ENCODE measurements around the gene APOA5. TPM values are rescaled to one million over a fixed set of nuclear protein-coding genes. Genes with fewer than 3 reads are reported as not detected.

Gene APOA5
- total and polyA plus RNA-seq, 9 of the 15 experiments (the other 6 are each of a cell fraction or from before 2014, with no cell fraction given), result not detected

- no peak overlapping the region for H3K4me3 ChIP-seq
- H3K4me1 ChIP-seq (replicated peaks in 1 of 2; ENCODE audit: control insufficient read depth in 2 of 2, insufficient read depth in 2 of 2, low read length in 2 of 2), result peaks cover 13 to 22% of the 10 kb centered on the region in 2 experiments; a peak in 4 of 5 replicates
- peak; percentile 15 for FAIRE-seq
- intact Hi-C loops (cut with micrococcal nuclease) (no loop called here), in situ Hi-C loops (cut with MboI) (no loop called here)
- no peaks in the 10 kb centered on the region for H3K79me2 ChIP-seq (ENCODE audit: control insufficient read depth, insufficient read depth, low read length)
- peak; percentile 10; the same call in 2 of the 3 replicates for ATAC-seq
- H3K9ac ChIP-seq (ENCODE audit: insufficient read depth in 1 of 2, low read depth in 2 of 2, low read length in 2 of 2), result peak overlapping the region in 1 of 2 experiments; percentile 39; a peak in 1 of 4 replicates
- H3K9me3 ChIP-seq (replicated peaks; ENCODE audit: control insufficient read depth, insufficient read depth, low read depth, low read length), result no peaks in the 10 kb centered on the region
- 10% methylated on average over 9 of the region's 9 CpGs for WGBS (ENCODE audit: insufficient coverage, low coverage, missing lambda C conversion rate)
- peak in 1 of 4 experiments; percentile 27 for DNase-seq (ENCODE audit: extremely low read depth in 1 of 4, low spot score in 3 of 4)
- H3K27me3 ChIP-seq (ENCODE audit: control insufficient read depth in 2 of 2, insufficient read depth in 2 of 2, low read length in 2 of 2), result no peaks in the 10 kb centered on the region; a peak in 1 of 5 replicates
- no peaks in the 10 kb centered on the region for H3K9me1 ChIP-seq (ENCODE audit: control insufficient read depth, insufficient read depth, low read length)
- peak overlapping the region; percentile 6; the same call in 1 of the 2 replicates for H3K4me2 ChIP-seq (ENCODE audit: insufficient read depth, low read length)
- H3K36me3 ChIP-seq (ENCODE audit: control insufficient read depth, insufficient read depth, low read length), result peaks cover 20% of the 10 kb centered on the region; the same call in 2 of the 3 replicates
- no peak overlapping the region for H3K27ac ChIP-seq (ENCODE audit: extremely low read depth, low read depth, low read length)
- BruUV-seq (replicated peaks), result no TSS peak
- no peaks in the 10 kb centered on the region for H4K20me1 ChIP-seq (replicated peaks; ENCODE audit: control insufficient read depth, insufficient read depth, low read length)
- ChIA-PET CTCF (ENCODE audit: low intra/inter-chr PET ratio) (no interaction called here), POLR2A (interaction anchor here (0.6 to 1.0 kb wide), 2 partner anchors 90 to 158 kb away, joined by 3 to 4 read pairs; no protein-coding TSS in a partner anchor)
- H2AFZ ChIP-seq (ENCODE audit: low read depth, low read length), result no peak overlapping the region
- TF ChIP-seq CCAR2 (IDR thresholded peaks at IDR 0.05; ENCODE audit: low read depth, low read length), result no peak
- TF ChIP-seq DPF2 (IDR thresholded peaks at IDR 0.05), result no peak
- no peak for TF ChIP-seq ZNF354B (CRISPR knock-in tag; IDR thresholded peaks at IDR 0.05)
- TF ChIP-seq ZBTB26 (CRISPR knock-in tag; IDR thresholded peaks at IDR 0.05), result no peak
- TF ChIP-seq DNMT1 (IDR thresholded peaks at IDR 0.05), result no peak
- no peak for TF ChIP-seq ZNF766 (CRISPR knock-in tag; conservative IDR thresholded peaks at IDR 0.05)
- TF ChIP-seq NR4A1 (CRISPR knock-in tag; IDR thresholded peaks at IDR 0.05), result no peak
- TF ChIP-seq NR4A1 (tag; IDR thresholded peaks at IDR 0.05), result no peak
- no peak for TF ChIP-seq SFPQ (IDR thresholded peaks at IDR 0.05; ENCODE audit: low read depth, low read length)
- TF ChIP-seq ASH1L (IDR thresholded peaks at IDR 0.05; ENCODE audit: borderline replicate concordance, low read depth, partially characterized antibody), result no peak
- TF ChIP-seq NFXL1 (CRISPR knock-in tag; IDR thresholded peaks at IDR 0.05), result no peak
- peak; percentile 43; the same call in 1 of the 2 replicates for TF ChIP-seq TEAD4 (IDR thresholded peaks at IDR 0.05; ENCODE audit: low read length)
- TF ChIP-seq TEAD4 (CRISPR knock-in tag; IDR thresholded peaks at IDR 0.05; ENCODE audit: borderline replicate concordance), result no peak
- no peak for TF ChIP-seq KLF1 (tag; IDR thresholded peaks at IDR 0.05)
- TF ChIP-seq RCOR1 (IDR thresholded peaks at IDR 0.05; ENCODE audit: borderline replicate concordance in 1 of 2, low read depth in 2 of 2, low read length in 2 of 2), result peak in 1 of 2 experiments; percentile 52; a peak in 1 of 4 replicates
- no peak for TF ChIP-seq ZNF584 (CRISPR knock-in tag; IDR thresholded peaks at IDR 0.05; ENCODE audit: low read depth)
- TF ChIP-seq NRF1 (conservative IDR thresholded peaks at IDR 0.05 in 1 of 2, IDR thresholded peaks at IDR 0.05 in 1 of 2), result 0 out of 4 replicates have a peak, but pooled peaks of 1 of the 2 experiments have one; percentile 14
- no peak for TF ChIP-seq ZNF431 (CRISPR knock-in tag; IDR thresholded peaks at IDR 0.05)
- no peak for TF ChIP-seq CHD4 (IDR thresholded peaks at IDR 0.05; ENCODE audit: insufficient read depth, insufficient replicate concordance, low read depth, low read length, poor library complexity, severe bottlenecking)
Observed at GRCh38 chr11:116840746-116841296, 49.1 kb upstream of the APOA5 start.

All from K562 (cell line).